ENCODE data around the gene SYT1. TPM values are rescaled to one million over a fixed set of nuclear protein-coding genes. Genes with fewer than 3 reads are reported as not detected.

SYT1 gene
- total RNA-seq, 2 experiments from 2014 or later, result not detected

DNA sequence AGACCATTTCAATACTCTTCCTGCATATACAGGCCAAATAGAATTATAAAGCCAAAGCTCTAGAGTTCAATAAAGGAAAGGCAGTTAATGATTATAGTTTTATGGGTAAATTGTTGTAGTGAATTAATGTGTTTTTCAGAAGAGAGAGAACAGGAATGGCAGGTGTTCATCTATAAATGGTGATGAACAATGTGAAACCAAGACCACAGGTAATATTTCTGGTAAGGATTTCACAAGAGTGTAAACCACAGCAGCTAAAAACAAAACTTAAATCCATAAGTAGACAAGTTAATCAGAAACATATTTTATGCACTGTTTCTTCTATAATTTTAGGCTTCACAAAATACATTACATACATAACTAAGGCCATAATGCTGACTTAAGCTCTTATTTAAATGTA, 204.4 kb downstream of the SYT1 start:
- POLR2A ChIA-PET, result no interaction called here
- no peak for ATAC-seq (ENCODE audit: low read depth)
- Mint-ChIP-seq H3K9me3 (no peaks in the 10 kb centered on the region), H3K36me3 (no peaks in the 10 kb centered on the region), H3K27ac (no peak overlapping the region), H3K27me3 (peaks cover 2% of the 10 kb centered on the region), H3K4me3 (no peak overlapping the region), H3K4me1 (no peaks in the 10 kb centered on the region)
- no peak for DNase-seq

DNA sequence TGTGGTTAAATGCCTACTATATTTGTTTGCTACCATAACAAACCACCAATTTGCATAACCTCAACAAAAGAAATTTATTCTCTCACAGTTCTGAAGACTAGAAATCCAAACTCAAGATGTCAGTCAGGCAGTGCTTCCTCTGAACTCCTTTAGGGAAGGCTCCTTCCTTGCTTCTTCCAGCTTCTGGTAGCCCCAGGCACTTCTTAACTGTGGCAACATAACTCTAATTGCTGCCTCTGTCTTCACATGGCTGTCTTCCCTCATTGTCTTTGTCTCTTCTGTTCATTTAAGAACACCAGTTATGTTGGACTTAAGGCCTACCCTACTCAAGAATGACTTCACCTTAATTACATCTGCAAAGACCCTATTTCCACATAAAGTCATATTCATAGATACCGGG, 206.9 kb downstream of the SYT1 start:
- Mint-ChIP-seq H3K27me3 (peaks cover 2% of the 10 kb centered on the region), H3K36me3 (no peaks in the 10 kb centered on the region), H3K9me3 (no peaks in the 10 kb centered on the region), H3K4me1 (no peaks in the 10 kb centered on the region), H3K4me3 (no peak overlapping the region), H3K27ac (no peak overlapping the region)
- POLR2A ChIA-PET, result no interaction called here
- ATAC-seq (ENCODE audit: low read depth), result no peak
- no peak for DNase-seq

DNA sequence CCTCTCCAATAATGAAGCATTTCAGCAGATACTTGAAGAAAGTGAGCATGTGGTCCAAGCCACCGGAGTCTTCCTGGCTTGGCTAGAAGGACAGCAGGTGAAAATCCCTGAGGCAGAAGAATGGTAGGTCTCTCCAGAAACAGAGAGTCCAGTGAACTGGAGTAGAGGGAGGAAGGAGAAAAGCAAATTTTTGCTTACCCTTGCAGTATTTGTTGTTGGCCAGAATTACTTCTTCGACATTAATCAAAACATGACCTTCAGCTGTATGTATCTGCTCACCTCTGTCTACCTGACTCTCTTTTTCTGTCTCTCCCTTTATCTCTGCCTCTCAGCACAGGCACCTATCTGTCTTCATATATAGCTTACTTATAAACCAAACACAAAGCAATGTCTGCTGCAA, 208.9 kb downstream of the SYT1 start:
- no peaks in the 10 kb centered on the region for H3K9me3 Mint-ChIP-seq
- H3K4me3 Mint-ChIP-seq, result no peak overlapping the region
- H3K27me3 Mint-ChIP-seq, result peaks cover under 1% of the 10 kb centered on the region
- H3K36me3 Mint-ChIP-seq, result no peaks in the 10 kb centered on the region
- no peaks in the 10 kb centered on the region for H3K4me1 Mint-ChIP-seq
- no peak for ATAC-seq (ENCODE audit: low read depth)
- POLR2A ChIA-PET, result no interaction called here
- H3K27ac Mint-ChIP-seq, result no peak overlapping the region
- no peak for DNase-seq

- no peaks in the 10 kb centered on the region for H3K36me3 Mint-ChIP-seq
- no peaks in the 10 kb centered on the region for H3K9me3 Mint-ChIP-seq
- DNase-seq (no peak), ATAC-seq (ENCODE audit: low read depth) (no peak)
- no peaks in the 10 kb centered on the region for H3K4me1 Mint-ChIP-seq
- POLR2A ChIA-PET, result no interaction called here
- H3K27ac Mint-ChIP-seq, result no peak overlapping the region
- H3K27me3 Mint-ChIP-seq, result no peaks in the 10 kb centered on the region
- H3K4me3 Mint-ChIP-seq, result no peak overlapping the region
Observed at GRCh38 chr12:79082595-79082994, 218.0 kb downstream of the SYT1 start.

GRCh38 chr12:79083181-79083580, 218.6 kb downstream of the SYT1 start:
- Mint-ChIP-seq H3K4me1 (no peaks in the 10 kb centered on the region), H3K9me3 (no peaks in the 10 kb centered on the region), H3K27me3 (no peaks in the 10 kb centered on the region), H3K4me3 (no peak overlapping the region), H3K36me3 (no peaks in the 10 kb centered on the region), H3K27ac (no peak overlapping the region)
- no peak for ATAC-seq (ENCODE audit: low read depth)
- DNase-seq, result no peak
- POLR2A ChIA-PET, result no interaction called here

- Mint-ChIP-seq H3K27me3 (no peaks in the 10 kb centered on the region), H3K4me3 (no peak overlapping the region), H3K36me3 (no peaks in the 10 kb centered on the region), H3K4me1 (no peaks in the 10 kb centered on the region), H3K9me3 (no peaks in the 10 kb centered on the region), H3K27ac (no peak overlapping the region)
- ATAC-seq (ENCODE audit: low read depth) (no peak), DNase-seq (no peak)
- POLR2A ChIA-PET, result no interaction called here
Observed at GRCh38 chr12:79085106-79085682, 220.6 kb downstream of the SYT1 start.

GRCh38 chr12:79086541-79087296, 222.1 kb downstream of the SYT1 start:
- H3K4me3 Mint-ChIP-seq, result no peak overlapping the region
- ATAC-seq (ENCODE audit: low read depth), result no peak

DNA sequence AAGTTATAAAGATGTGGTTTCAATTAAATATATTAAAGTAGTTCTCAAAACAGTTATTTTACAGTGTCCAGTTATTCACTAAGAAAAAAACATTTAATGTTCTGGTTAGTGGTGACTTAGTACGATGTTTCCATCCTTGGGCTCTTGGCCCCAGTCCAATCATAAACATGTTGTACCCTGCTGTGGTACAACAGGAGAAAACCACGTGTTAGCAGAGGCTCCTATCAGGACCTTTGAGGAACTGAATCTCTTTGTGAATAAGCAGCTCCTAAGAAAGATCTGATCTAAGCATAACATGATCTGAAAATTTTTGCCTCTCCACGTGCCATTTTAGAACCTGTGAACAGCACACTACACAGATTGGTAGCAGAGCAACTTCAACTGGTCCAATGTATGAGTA, 234.0 kb downstream of the SYT1 start:
- POLR2A ChIA-PET, result no interaction called here
- DNase-seq, result no peak
- no peak overlapping the region for H3K27ac Mint-ChIP-seq

More at GRCh38 chr12:79086541-79087296, 222.1 kb downstream of the SYT1 start:
- Mint-ChIP-seq H3K27ac (no peak overlapping the region), H3K27me3 (no peaks in the 10 kb centered on the region), H3K9me3 (no peaks in the 10 kb centered on the region), H3K36me3 (no peaks in the 10 kb centered on the region), H3K4me1 (no peaks in the 10 kb centered on the region)
- POLR2A ChIA-PET, result no interaction called here
- DNase-seq, result no peak

GRCh38 chr12:79108962-79109361, 244.4 kb downstream of the SYT1 start:
- no peak overlapping the region for H3K27ac Mint-ChIP-seq
- ATAC-seq (ENCODE audit: low read depth) (no peak), DNase-seq (no peak)
- H3K4me3 Mint-ChIP-seq, result no peak overlapping the region
- H3K4me1 Mint-ChIP-seq, result no peaks in the 10 kb centered on the region
- POLR2A ChIA-PET, result no interaction called here
- no peaks in the 10 kb centered on the region for H3K27me3 Mint-ChIP-seq
- H3K36me3 Mint-ChIP-seq, result no peaks in the 10 kb centered on the region
- H3K9me3 Mint-ChIP-seq, result no peaks in the 10 kb centered on the region

More for the DNA sequence above, 234.0 kb downstream of the SYT1 start:
- Mint-ChIP-seq H3K4me3 (no peak overlapping the region), H3K4me1 (no peaks in the 10 kb centered on the region), H3K36me3 (no peaks in the 10 kb centered on the region), H3K9me3 (no peaks in the 10 kb centered on the region), H3K27me3 (no peaks in the 10 kb centered on the region)
- ATAC-seq (ENCODE audit: low read depth), result no peak

- no peak overlapping the region for H3K4me3 Mint-ChIP-seq
- no peaks in the 10 kb centered on the region for H3K4me1 Mint-ChIP-seq
- no peaks in the 10 kb centered on the region for H3K9me3 Mint-ChIP-seq
- H3K36me3 Mint-ChIP-seq, result no peaks in the 10 kb centered on the region
- POLR2A ChIA-PET, result no interaction called here
- H3K27ac Mint-ChIP-seq, result no peak overlapping the region
- no peak for ATAC-seq (ENCODE audit: low read depth)
- no peak for DNase-seq
- no peaks in the 10 kb centered on the region for H3K27me3 Mint-ChIP-seq
Observed at GRCh38 chr12:79114896-79115295, 250.3 kb downstream of the SYT1 start.

DNA sequence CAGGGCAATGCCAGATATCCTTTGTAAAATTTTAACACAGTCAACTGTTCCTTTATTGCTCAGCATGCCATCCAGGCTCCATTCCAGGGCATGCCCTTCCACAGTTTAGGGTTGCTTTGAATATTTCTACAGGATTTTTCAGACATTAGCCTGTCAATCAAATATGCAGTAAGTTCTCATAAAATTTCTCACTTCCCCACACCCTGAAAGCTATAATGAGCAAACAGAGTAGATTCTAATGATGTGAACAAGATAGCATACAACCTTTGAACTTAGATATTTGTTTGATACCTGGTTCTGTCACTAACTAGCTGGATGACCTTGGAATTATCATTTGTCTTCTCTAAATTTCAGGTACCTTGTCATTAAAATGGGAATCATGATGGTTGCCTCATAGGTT, 251.2 kb downstream of the SYT1 start:
- Mint-ChIP-seq H3K36me3 (no peaks in the 10 kb centered on the region), H3K27ac (no peak overlapping the region), H3K4me1 (no peaks in the 10 kb centered on the region), H3K27me3 (no peaks in the 10 kb centered on the region), H3K4me3 (no peak overlapping the region), H3K9me3 (no peaks in the 10 kb centered on the region)
- POLR2A ChIA-PET, result no interaction called here
- ATAC-seq (ENCODE audit: low read depth) (no peak), DNase-seq (no peak)

DNA sequence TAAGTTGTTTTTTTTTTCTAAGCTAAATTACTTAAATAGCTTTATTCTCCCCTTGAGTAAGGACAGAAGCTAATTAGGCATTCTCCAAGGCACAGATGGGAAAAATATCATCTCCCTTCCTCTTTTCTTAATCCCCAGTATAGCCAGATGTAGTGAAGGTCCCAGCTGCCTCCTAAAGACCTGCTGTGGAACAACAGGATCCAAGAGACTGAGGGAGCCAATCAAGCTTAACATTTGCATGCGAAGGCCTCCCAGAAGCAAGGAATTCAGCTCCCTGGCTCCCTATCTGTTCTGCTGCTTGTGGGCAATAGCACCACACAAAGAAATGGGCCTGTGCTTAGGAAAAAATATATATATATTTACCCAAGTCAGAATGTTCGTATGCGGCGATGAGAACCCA, 255.2 kb downstream of the SYT1 start:
- no peak for DNase-seq
- Mint-ChIP-seq H3K4me3 (no peak overlapping the region), H3K36me3 (no peaks in the 10 kb centered on the region), H3K27ac (no peak overlapping the region), H3K27me3 (no peaks in the 10 kb centered on the region), H3K4me1 (no peaks in the 10 kb centered on the region), H3K9me3 (no peaks in the 10 kb centered on the region)
- POLR2A ChIA-PET, result interaction anchor here (0.6 kb wide), 1 partner anchor 85 kb away, joined by 3 read pairs; no protein-coding TSS in a partner anchor
- ATAC-seq (ENCODE audit: low read depth), result no peak

GRCh38 chr12:79121486-79121885, 256.9 kb downstream of the SYT1 start:
- no peak overlapping the region for H3K4me3 Mint-ChIP-seq
- H3K9me3 Mint-ChIP-seq, result no peaks in the 10 kb centered on the region
- DNase-seq (no peak), ATAC-seq (ENCODE audit: low read depth) (no peak)
- no peaks in the 10 kb centered on the region for H3K4me1 Mint-ChIP-seq
- POLR2A ChIA-PET, result no interaction called here
- H3K36me3 Mint-ChIP-seq, result no peaks in the 10 kb centered on the region
- H3K27me3 Mint-ChIP-seq, result no peaks in the 10 kb centered on the region
- no peak overlapping the region for H3K27ac Mint-ChIP-seq

GRCh38 chr12:79124385-79124784, 259.8 kb downstream of the SYT1 start:
- no peak overlapping the region for H3K27ac Mint-ChIP-seq
- H3K27me3 Mint-ChIP-seq, result no peaks in the 10 kb centered on the region
- no peaks in the 10 kb centered on the region for H3K36me3 Mint-ChIP-seq
- no peaks in the 10 kb centered on the region for H3K9me3 Mint-ChIP-seq
- POLR2A ChIA-PET, result no interaction called here
- DNase-seq (no peak), ATAC-seq (ENCODE audit: low read depth) (no peak)
- no peaks in the 10 kb centered on the region for H3K4me1 Mint-ChIP-seq
- no peak overlapping the region for H3K4me3 Mint-ChIP-seq

All from activated naive CD8-positive, alpha-beta T cell treated with anti-CD3 and anti-CD28 coated beads, Interleukin-2, amount 10 ng/mL, durations not matched to agents 7 days and 5 days (primary cell).